ENCODE measurements around the gene CPED1.

DNA sequence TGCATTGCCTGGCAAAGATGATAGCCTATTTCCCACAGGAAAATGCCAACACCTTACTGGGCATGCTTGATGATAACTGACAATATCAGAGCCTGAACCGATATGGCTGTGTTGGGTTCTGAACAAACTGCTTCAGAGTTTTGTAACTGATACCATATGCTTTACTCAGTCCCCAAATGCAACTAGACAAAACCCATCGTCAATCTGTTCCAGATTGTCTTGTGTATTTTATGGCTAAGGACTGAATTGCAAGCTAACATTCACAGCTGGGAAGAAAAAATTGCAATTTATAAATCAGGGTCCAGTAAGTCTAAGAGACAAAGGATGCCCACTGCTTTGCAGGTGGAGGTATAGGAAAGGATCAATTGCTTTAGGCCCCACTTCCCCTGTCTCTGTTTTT lies 223.5 kb downstream of the CPED1 start:
- TF ChIP-seq EZH2phosphoT487 (IDR thresholded peaks at IDR 0.05; ENCODE audit: borderline replicate concordance, low read length): no peak
- TF ChIP-seq EZH2 (IDR thresholded peaks at IDR 0.05; ENCODE audit: low read length, unreplicated experiment): no peak
- TF ChIP-seq, protein P1, sequence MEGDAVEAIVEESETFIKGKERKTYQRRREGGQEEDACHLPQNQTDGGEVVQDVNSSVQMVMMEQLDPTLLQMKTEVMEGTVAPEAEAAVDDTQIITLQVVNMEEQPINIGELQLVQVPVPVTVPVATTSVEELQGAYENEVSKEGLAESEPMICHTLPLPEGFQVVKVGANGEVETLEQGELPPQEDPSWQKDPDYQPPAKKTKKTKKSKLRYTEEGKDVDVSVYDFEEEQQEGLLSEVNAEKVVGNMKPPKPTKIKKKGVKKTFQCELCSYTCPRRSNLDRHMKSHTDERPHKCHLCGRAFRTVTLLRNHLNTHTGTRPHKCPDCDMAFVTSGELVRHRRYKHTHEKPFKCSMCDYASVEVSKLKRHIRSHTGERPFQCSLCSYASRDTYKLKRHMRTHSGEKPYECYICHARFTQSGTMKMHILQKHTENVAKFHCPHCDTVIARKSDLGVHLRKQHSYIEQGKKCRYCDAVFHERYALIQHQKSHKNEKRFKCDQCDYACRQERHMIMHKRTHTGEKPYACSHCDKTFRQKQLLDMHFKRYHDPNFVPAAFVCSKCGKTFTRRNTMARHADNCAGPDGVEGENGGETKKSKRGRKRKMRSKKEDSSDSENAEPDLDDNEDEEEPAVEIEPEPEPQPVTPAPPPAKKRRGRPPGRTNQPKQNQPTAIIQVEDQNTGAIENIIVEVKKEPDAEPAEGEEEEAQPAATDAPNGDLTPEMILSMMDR (conservative IDR thresholded peaks at IDR 0.05; ENCODE audit: low read depth, low read length): no peak

Measured in PC-3 (cell line).